ENCODE measurements around the gene PLXND1. TPM values are rescaled to one million over a fixed set of nuclear protein-coding genes. Genes with fewer than 3 reads are reported as not detected.

PLXND1 gene
- total RNA-seq, 1 donor from 2014 or later: 233 TPM

GRCh38 chr3:129555616-129556357 lies 50.7 kb downstream of the PLXND1 start:
- H3K4me1 ChIP-seq: peaks cover 56% of the 10 kb centered on the region

GRCh38 chr3:129555153-129555550 lies 51.3 kb downstream of the PLXND1 start:
- Histone ChIP-seq H3K27ac (no peak overlapping the region), H3K4me1 (peaks cover 49% of the 10 kb centered on the region)
- no peak for ATAC-seq

More at GRCh38 chr3:129555616-129556357, 50.7 kb downstream of the PLXND1 start:
- Histone ChIP-seq H3K27ac (no peak overlapping the region), H3K36me3 (peaks cover 56% of the 10 kb centered on the region), H3K9me3 (no peaks in the 10 kb centered on the region), H3K4me3 (no peak overlapping the region), H3K27me3 (ENCODE audit: low read depth) (no peaks in the 10 kb centered on the region)
- DNase-seq (no peak), ATAC-seq (no peak)
- intact Hi-C loops (cut with DNase I): no loop called here
- TF ChIP-seq CTCF (IDR thresholded peaks at IDR 0.05): no peak

GRCh38 chr3:129554356-129555152 lies 51.9 kb downstream of the PLXND1 start:
- DNase-seq: no peak
- H3K27me3 ChIP-seq (ENCODE audit: low read depth): no peaks in the 10 kb centered on the region
- H3K4me3 ChIP-seq: no peak overlapping the region
- peaks cover 43% of the 10 kb centered on the region for H3K4me1 ChIP-seq
- intact Hi-C loops (cut with DNase I): no loop called here
- H3K27ac ChIP-seq: peak overlapping the region; percentile 36
- ATAC-seq: no peak
- H3K9me3 ChIP-seq: no peaks in the 10 kb centered on the region
- H3K36me3 ChIP-seq: peaks cover 46% of the 10 kb centered on the region
- TF ChIP-seq CTCF (IDR thresholded peaks at IDR 0.05): no peak

More at GRCh38 chr3:129555153-129555550, 51.3 kb downstream of the PLXND1 start:
- Histone ChIP-seq H3K27me3 (ENCODE audit: low read depth) (no peaks in the 10 kb centered on the region), H3K36me3 (peaks cover 52% of the 10 kb centered on the region), H3K4me3 (no peak overlapping the region), H3K9me3 (no peaks in the 10 kb centered on the region)
- DNase-seq: no peak
- intact Hi-C loops (cut with DNase I): no loop called here
- TF ChIP-seq CTCF (IDR thresholded peaks at IDR 0.05): no peak

- no peak for DNase-seq
These were observed 52.8 kb downstream of the PLXND1 start for GRCh38 chr3:129553719-129554118.

GRCh38 chr3:129553171-129553570 lies 53.3 kb downstream of the PLXND1 start:
- ATAC-seq (no peak), DNase-seq (no peak)
- Histone ChIP-seq H3K27me3 (ENCODE audit: low read depth) (no peaks in the 10 kb centered on the region), H3K9me3 (no peaks in the 10 kb centered on the region), H3K4me1 (peaks cover 33% of the 10 kb centered on the region), H3K36me3 (peaks cover 32% of the 10 kb centered on the region), H3K27ac (no peak overlapping the region), H3K4me3 (no peak overlapping the region)
- TF ChIP-seq CTCF (IDR thresholded peaks at IDR 0.05): no peak
- intact Hi-C loops (cut with DNase I): no loop called here

More at GRCh38 chr3:129553719-129554118, 52.8 kb downstream of the PLXND1 start:
- Histone ChIP-seq H3K27me3 (ENCODE audit: low read depth) (no peaks in the 10 kb centered on the region), H3K4me1 (peaks cover 35% of the 10 kb centered on the region), H3K27ac (no peak overlapping the region), H3K4me3 (no peak overlapping the region), H3K9me3 (no peaks in the 10 kb centered on the region), H3K36me3 (peaks cover 38% of the 10 kb centered on the region)
- no peak for ATAC-seq
- TF ChIP-seq CTCF (IDR thresholded peaks at IDR 0.05): no peak
- intact Hi-C loops (cut with DNase I): no loop called here

Measured in lower lobe of right lung (tissue), 2 donors.